GM20000 (cell line): ENCODE data around the gene CCDC106.

ENCODE experiments used
- DNase-seq: peaks from one replicate; pipeline ENCODE4 v3.0.0; 2012; ENCODE audit warnings: low spot score
- TF ChIP-seq, protein P1 (sequence below): IDR thresholded peaks from 2 replicates; pipeline ENCODE4 v1.5.1; 2012; ENCODE audit warnings: mild to moderate bottlenecking, control low read depth; ENCODE audit errors: extremely low read depth, missing control alignments

Gene CCDC106

GRCh38 chr19:55680339-55681130 lies 32.5 kb downstream of the CCDC106 start:
- TF ChIP-seq, protein P1, sequence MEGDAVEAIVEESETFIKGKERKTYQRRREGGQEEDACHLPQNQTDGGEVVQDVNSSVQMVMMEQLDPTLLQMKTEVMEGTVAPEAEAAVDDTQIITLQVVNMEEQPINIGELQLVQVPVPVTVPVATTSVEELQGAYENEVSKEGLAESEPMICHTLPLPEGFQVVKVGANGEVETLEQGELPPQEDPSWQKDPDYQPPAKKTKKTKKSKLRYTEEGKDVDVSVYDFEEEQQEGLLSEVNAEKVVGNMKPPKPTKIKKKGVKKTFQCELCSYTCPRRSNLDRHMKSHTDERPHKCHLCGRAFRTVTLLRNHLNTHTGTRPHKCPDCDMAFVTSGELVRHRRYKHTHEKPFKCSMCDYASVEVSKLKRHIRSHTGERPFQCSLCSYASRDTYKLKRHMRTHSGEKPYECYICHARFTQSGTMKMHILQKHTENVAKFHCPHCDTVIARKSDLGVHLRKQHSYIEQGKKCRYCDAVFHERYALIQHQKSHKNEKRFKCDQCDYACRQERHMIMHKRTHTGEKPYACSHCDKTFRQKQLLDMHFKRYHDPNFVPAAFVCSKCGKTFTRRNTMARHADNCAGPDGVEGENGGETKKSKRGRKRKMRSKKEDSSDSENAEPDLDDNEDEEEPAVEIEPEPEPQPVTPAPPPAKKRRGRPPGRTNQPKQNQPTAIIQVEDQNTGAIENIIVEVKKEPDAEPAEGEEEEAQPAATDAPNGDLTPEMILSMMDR, result no peak
- no peak for DNase-seq

GRCh38 chr19:55681131-55682092 lies 33.4 kb downstream of the CCDC106 start:
- TF ChIP-seq, protein P1, result no peak
- no peak for DNase-seq

GRCh38 chr19:55683449-55684261 lies 35.6 kb downstream of the CCDC106 start:
- TF ChIP-seq, protein P1, result no peak
- DNase-seq, result no peak

- TF ChIP-seq, protein P1, result no peak
- no peak for DNase-seq
Observed at GRCh38 chr19:55684946-55685681, 37.1 kb downstream of the CCDC106 start.

DNA sequence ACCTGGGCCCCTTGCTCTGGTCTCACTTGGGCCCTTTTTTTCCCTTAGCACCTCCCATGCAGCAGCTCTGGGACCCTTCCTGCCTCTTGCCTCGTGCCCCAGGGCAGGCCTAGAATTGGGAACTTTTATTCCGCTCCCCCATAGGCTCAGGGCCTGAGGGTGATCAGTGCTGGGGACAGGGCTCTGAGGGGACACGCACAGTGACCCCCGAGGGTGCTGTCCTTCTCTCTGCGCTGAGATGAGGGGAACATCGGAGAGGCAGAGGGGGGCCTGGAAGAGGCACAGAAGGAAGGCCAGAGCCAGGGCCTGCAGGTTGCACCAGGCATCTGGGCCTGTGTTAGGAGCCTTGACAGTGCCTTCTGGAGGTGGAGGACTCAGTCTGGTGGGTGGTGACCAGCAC lies 37.8 kb downstream of the CCDC106 start:
- TF ChIP-seq, protein P1, result no peak
- DNase-seq, result no peak

- TF ChIP-seq, protein P1, result no peak
- DNase-seq, result no peak
Observed at GRCh38 chr19:55686311-55687050, 38.5 kb downstream of the CCDC106 start.
